SKM-1 treated with dmso at 0.1 percent for 144 hours (cell line): Measurements from ENCODE around the gene IGF2R.
"Not testable (repeated sequence)": the region's sequence is repeated elsewhere in the genome, so short reads cannot be mapped to it uniquely, and the experiment has no call there.

ENCODE experiments used
- DNase-seq: peaks from one replicate; lab custom pipeline; 2025; ENCODE audit not compliant: unreplicated experiment; lab: John Stamatoyannopoulos, UW

Gene IGF2R

GRCh38 chr6:159996626-159997497 is 28.0 kb downstream of the IGF2R start:
- no peak for DNase-seq

GRCh38 chr6:159997498-159998101 is 28.7 kb downstream of the IGF2R start:
- no peak for DNase-seq

GRCh38 chr6:159998538-159998937 is 29.7 kb downstream of the IGF2R start:
- DNase-seq, result no peak

- DNase-seq, result no peak
These were observed 30.4 kb downstream of the IGF2R start for GRCh38 chr6:159999240-159999671.

- no peak for DNase-seq
These were observed 31.4 kb downstream of the IGF2R start for GRCh38 chr6:160000280-160000704.

- not testable (repeated sequence) for DNase-seq
These were observed 32.1 kb downstream of the IGF2R start for GRCh38 chr6:160000893-160001427.

- no peak for DNase-seq
These were observed 34.0 kb downstream of the IGF2R start for GRCh38 chr6:160002882-160003281.

- no peak for DNase-seq
These were observed 35.1 kb downstream of the IGF2R start for GRCh38 chr6:160004018-160004417.

- DNase-seq, result no peak
These were observed 35.7 kb downstream of the IGF2R start for GRCh38 chr6:160004419-160005175.

GRCh38 chr6:160005211-160005610 is 36.3 kb downstream of the IGF2R start:
- no peak for DNase-seq

- no peak for DNase-seq
These were observed 37.1 kb downstream of the IGF2R start for GRCh38 chr6:160005861-160006540.

- DNase-seq, result no peak
These were observed 38.3 kb downstream of the IGF2R start for GRCh38 chr6:160007145-160007544.

GRCh38 chr6:160007611-160008010 is 38.7 kb downstream of the IGF2R start:
- no peak for DNase-seq

- DNase-seq, result no peak
These were observed 41.2 kb downstream of the IGF2R start for GRCh38 chr6:160010067-160010466.

GRCh38 chr6:160013987-160014868 is 45.3 kb downstream of the IGF2R start:
- no peak for DNase-seq

GRCh38 chr6:160014869-160015182 is 45.9 kb downstream of the IGF2R start:
- no peak for DNase-seq

GRCh38 chr6:160015778-160016684 is 47.1 kb downstream of the IGF2R start:
- no peak for DNase-seq

- no peak for DNase-seq
These were observed 53.2 kb downstream of the IGF2R start for GRCh38 chr6:160022101-160022500.

- DNase-seq, result no peak
These were observed 53.9 kb downstream of the IGF2R start for GRCh38 chr6:160022793-160023192.
